AG04449 (cell line): ENCODE measurements around the gene LYST.

Experiments used
- CTCF ChIA-PET: fragments of 350-600 bp; formaldehyde crosslinking; extraction: SDS; loops from one replicate; lab custom pipeline; 2021; ENCODE audit warnings: antibody characterized with exemption; lab: Yijun Ruan, JAX
- POLR2A ChIA-PET: fragments of 400-600, 350-600 bp; formaldehyde crosslinking; extraction: SDS; loops from one replicate; lab custom pipeline; 2020; ENCODE audit warnings: antibody characterized with exemption, inconsistent platforms; lab: Yijun Ruan, JAX
- DNase-seq: peaks from one replicate; pipeline ENCODE4 v3.0.0-alpha.2; 2010; ENCODE audit warnings: low read depth, low spot score
- H3K4me3 ChIP-seq: 2 replicates; pipeline ENCODE4 v1.5.1; 2011; ENCODE audit warnings: low read depth, mild to moderate bottlenecking, control low read depth, low read length
- CTCF ChIP-seq: IDR thresholded peaks from one replicate; pipeline ENCODE4 v1.5.1; 2011; ENCODE audit warnings: mild to moderate bottlenecking, moderate library complexity, low read length, control low read depth, inconsistent platforms; ENCODE audit not compliant: insufficient read depth; ENCODE audit errors: missing control alignments

The LYST gene

GRCh38 chr1:235709018-235709417 is 157.7 kb downstream of the LYST start:
- H3K4me3 ChIP-seq, result no peak overlapping the region
- CTCF ChIA-PET, result no interaction called here
- POLR2A ChIA-PET, result interaction anchor here (0.6 kb wide), 1 partner anchor 247 kb away, joined by 4 read pairs; no protein-coding TSS in a partner anchor
- no peak for DNase-seq
- no peak for TF ChIP-seq CTCF

GRCh38 chr1:235708390-235708962 is 158.2 kb downstream of the LYST start:
- DNase-seq, result peak; percentile 45
- no peak overlapping the region for H3K4me3 ChIP-seq
- POLR2A ChIA-PET, result interaction anchor here (0.6 kb wide), 1 partner anchor 247 kb away, joined by 4 read pairs; no protein-coding TSS in a partner anchor
- CTCF ChIA-PET, result no interaction called here
- no peak for TF ChIP-seq CTCF

GRCh38 chr1:235703506-235703905 is 163.2 kb downstream of the LYST start:
- ChIA-PET POLR2A (interaction anchor here (0.6 kb wide), 2 partner anchors 20 to 89 kb away, joined by 3 read pairs; no protein-coding TSS in a partner anchor), CTCF (interaction anchor here (1.2 to 2.5 kb wide), 3 partner anchors 10 to 268 kb away, joined by 3 to 8 read pairs (median 5); no protein-coding TSS in a partner anchor)
- peak; percentile 50 for DNase-seq
- no peak overlapping the region for H3K4me3 ChIP-seq
- TF ChIP-seq CTCF, result no peak

- no peak for DNase-seq
- ChIA-PET POLR2A (no interaction called here), CTCF (interaction anchor here (1.2 to 2.5 kb wide), 2 partner anchors 9 to 269 kb away, joined by 3 to 5 read pairs; no protein-coding TSS in a partner anchor)
- no peak for TF ChIP-seq CTCF
- H3K4me3 ChIP-seq, result no peak overlapping the region
Measured at GRCh38 chr1:235702412-235702811, 164.3 kb downstream of the LYST start.

- H3K4me3 ChIP-seq, result no peak overlapping the region
- TF ChIP-seq CTCF, result no peak
- ChIA-PET CTCF (interaction anchor here (0.6 to 2.3 kb wide), 2 partner anchors 37 to 274 kb away, joined by 3 to 6 read pairs; no protein-coding TSS in a partner anchor), POLR2A (no interaction called here)
- no peak for DNase-seq
Measured at GRCh38 chr1:235697508-235697907, 169.2 kb downstream of the LYST start.

GRCh38 chr1:235689356-235689755 is 177.3 kb downstream of the LYST start:
- no peak overlapping the region for H3K4me3 ChIP-seq
- TF ChIP-seq CTCF, result no peak
- ChIA-PET CTCF (no interaction called here), POLR2A (no interaction called here)
- no peak for DNase-seq
